IMR-90 (cell line): ENCODE results near the gene ZFTA. TPM values are rescaled to one million over a fixed set of nuclear protein-coding genes. Genes with fewer than 3 reads are reported as not detected.

Experiments used
- ATAC-seq: fragments of 200-7000 bp; cut with Tn5 transposase; 2 replicates; pipeline ENCODE4 v1.9.1; 2020; ENCODE audit warnings: low read depth, mild to moderate bottlenecking, moderate library complexity
- BruUV-seq: library from RNA; stranded (reverse); fragments of 400-500 nt; replicated peaks from 2 replicates; lab custom pipeline; 2021; lab: Mats Ljungman, UMichigan
- CTCF ChIA-PET: fragments of 300-600 bp; formaldehyde crosslinking; extraction: SDS; loops from one replicate; lab custom pipeline; 2021; ENCODE audit warnings: antibody characterized with exemption; lab: Yijun Ruan, JAX
- POLR2A ChIA-PET: fragments of 300-600 bp; sonication (Branson Sonifier 250); formaldehyde crosslinking; loops from one replicate; lab custom pipeline; 2022; ENCODE audit warnings: antibody characterized with exemption; ENCODE audit not compliant: unreplicated experiment; lab: Charles Lee
- DNase-seq: peaks from one replicate; pipeline ENCODE4 v3.0.0; 2013
- H2AFZ ChIP-seq: replicated peaks from 2 replicates; pipeline ENCODE3; 2013; ENCODE audit warnings: low read length, mild to moderate bottlenecking; ENCODE audit not compliant: poor library complexity
- H2AK5ac ChIP-seq: 2 replicates; pipeline ENCODE4 v1.6.1; 2013; ENCODE audit warnings: low read depth, low read length, inconsistent platforms
- H2AK9ac ChIP-seq: replicated peaks from 2 replicates; pipeline ENCODE3; 2013; ENCODE audit warnings: mild to moderate bottlenecking, low read depth, low read length, moderate library complexity; ENCODE audit not compliant: poor library complexity
- H2BK120ac ChIP-seq: 2 replicates; pipeline ENCODE4 v1.6.1; 2013; ENCODE audit warnings: low read depth, low read length, inconsistent platforms
- H2BK15ac ChIP-seq: 3 replicates; pipeline ENCODE4 v1.6.1; 2013; ENCODE audit warnings: low read depth, low read length, inconsistent platforms
- H2BK20ac ChIP-seq: 2 replicates; pipeline ENCODE4 v1.6.1; 2013; ENCODE audit warnings: low read depth, mild to moderate bottlenecking, inconsistent platforms, low read length, moderate library complexity
- H2BK5ac ChIP-seq: 2 replicates; pipeline ENCODE4 v1.6.1; 2013; ENCODE audit warnings: mild to moderate bottlenecking, low read depth, low read length, inconsistent platforms; ENCODE audit not compliant: poor library complexity, severe bottlenecking
- H3K14ac ChIP-seq: replicated peaks from 2 replicates; pipeline ENCODE4 v1.6.1; 2013; ENCODE audit warnings: low read depth, low read length, inconsistent platforms
- H3K18ac ChIP-seq: 2 replicates; pipeline ENCODE4 v1.6.1; 2013; ENCODE audit warnings: low read depth, low read length, control low read depth
- H3K23ac ChIP-seq: 2 replicates; pipeline ENCODE4 v1.6.1; 2013; ENCODE audit warnings: low read depth, low read length, inconsistent platforms
- H3K27ac ChIP-seq: 2 replicates; pipeline ENCODE4 v1.5.1; 2013; ENCODE audit warnings: mild to moderate bottlenecking, control low read depth, low read length; ENCODE audit not compliant: insufficient read depth
- H3K27me3 ChIP-seq: 2 replicates; pipeline ENCODE4 v1.6.1; 2013; ENCODE audit warnings: low read length; ENCODE audit not compliant: control insufficient read depth, insufficient read depth
- H3K36me3 ChIP-seq: 2 replicates; pipeline ENCODE4 v1.6.1; 2013; ENCODE audit warnings: low read length, mixed read lengths; ENCODE audit not compliant: control insufficient read depth, insufficient read depth
- H3K4ac ChIP-seq: 2 replicates; pipeline ENCODE4 v1.6.1; 2013; ENCODE audit warnings: low read depth, low read length, inconsistent platforms
- H3K4me1 ChIP-seq: 2 replicates; pipeline ENCODE4 v1.6.1; 2013; ENCODE audit warnings: low read length, mixed read lengths; ENCODE audit not compliant: control insufficient read depth, insufficient read depth
- H3K4me2 ChIP-seq: 2 replicates; pipeline ENCODE4 v1.6.1; 2013; ENCODE audit warnings: low read depth, mild to moderate bottlenecking, control low read depth, low read length, moderate library complexity
- H3K4me3 ChIP-seq: 2 replicates; pipeline ENCODE4 v1.5.1; 2013; ENCODE audit warnings: low read depth, mild to moderate bottlenecking, control low read depth, low read length, moderate library complexity; ENCODE audit not compliant: insufficient read depth
- H3K56ac ChIP-seq: 2 replicates; pipeline ENCODE4 v1.6.1; 2013; ENCODE audit warnings: low read length, inconsistent platforms; ENCODE audit not compliant: insufficient read depth; ENCODE audit errors: extremely low read depth
- H3K79me1 ChIP-seq, 2 experiments: 2 replicates each; pipeline ENCODE4 v1.6.1; 2013; ENCODE audit warnings: low read length in 2 of 2, inconsistent platforms in 1 of 2, low read depth in 1 of 2
- H3K9ac ChIP-seq: 2 replicates; pipeline ENCODE4 v1.6.1; 2013; ENCODE audit warnings: low read depth, low read length, control low read depth
- H3K9me1 ChIP-seq: 2 replicates; pipeline ENCODE4 v1.6.1; 2013; ENCODE audit warnings: low read length, inconsistent platforms; ENCODE audit not compliant: insufficient read depth
- H3K9me3 ChIP-seq: 2 replicates; pipeline ENCODE4 v1.6.1; 2013; ENCODE audit warnings: low read length; ENCODE audit not compliant: control insufficient read depth, insufficient read depth
- H4K20me1 ChIP-seq: 2 replicates; pipeline ENCODE4 v1.6.1; 2013; ENCODE audit warnings: low read length, inconsistent platforms; ENCODE audit not compliant: insufficient read depth
- H4K5ac ChIP-seq: 2 replicates; pipeline ENCODE4 v1.6.1; 2013; ENCODE audit warnings: mild to moderate bottlenecking, low read depth, low read length, control low read depth
- H4K8ac ChIP-seq, 2 experiments: 2 replicates each; pipeline ENCODE4 v1.6.1; 2013; ENCODE audit warnings: low read depth in 2 of 2, low read length in 2 of 2, control low read depth in 1 of 2, inconsistent platforms in 1 of 2
- H4K91ac ChIP-seq: 2 replicates; pipeline ENCODE4 v1.6.1; 2013; ENCODE audit warnings: low read depth, low read length, inconsistent platforms; ENCODE audit not compliant: insufficient read depth
- FOS ChIP-seq: fragments of 150-350 bp; IDR thresholded peaks from 2 replicates; pipeline ENCODE4 v1.6.1; 2016; ENCODE audit warnings: low read depth, low read length
- MAFK ChIP-seq: IDR thresholded peaks from 2 replicates; pipeline ENCODE4 v1.6.1; 2012; ENCODE audit warnings: low read depth, low read length, improper control_type of control experiment
- MAZ ChIP-seq: IDR thresholded peaks from 2 replicates; pipeline ENCODE4 v1.6.1; 2012; ENCODE audit warnings: low read depth, mild to moderate bottlenecking, low read length, improper control_type of control experiment, moderate library complexity, borderline replicate concordance
- RAD21 ChIP-seq: IDR thresholded peaks from 2 replicates; pipeline ENCODE4 v1.6.1; 2012; ENCODE audit warnings: low read length, improper control_type of control experiment
- RCOR1 ChIP-seq: IDR thresholded peaks from 2 replicates; pipeline ENCODE4 v1.6.1; 2012; ENCODE audit warnings: mild to moderate bottlenecking, low read length, improper control_type of control experiment; ENCODE audit not compliant: insufficient replicate concordance
- WGBS, 2 experiments: methylation state at CpG; one replicate each; pipeline versions ENCODE4 v1.1.5 to v1.1.7; 2013; ENCODE audit warnings: missing lambda C conversion rate in 2 of 2; ENCODE audit not compliant: insufficient read length in 1 of 2; ENCODE audit errors: extremely low coverage in 2 of 2; 5-methylcytosine and 5-hydroxymethylcytosine counted together
- dilution Hi-C: fragments of 300-500 bp; cut with HindIII; formaldehyde crosslinking; loops from one replicate; pipeline ENCODE4 v1.14.3; 2018; ENCODE audit warnings: low sequenced_read_pairs; ENCODE audit not compliant: unreplicated experiment
- in situ Hi-C: fragments of 300-500 bp; cut with MboI; formaldehyde crosslinking; loops from 3 replicates; pipeline ENCODE4 v1.14.3; 2019; ENCODE audit warnings: low sequenced_read_pairs, inconsistent platforms, mixed read lengths
- intact Hi-C: fragments of 100-400 bp; cut with micrococcal nuclease; formaldehyde crosslinking; loops from 2 replicates; pipeline ENCODE4 v1.10.0; 2022
- polyA plus RNA-seq, 3 experiments: library from polyadenylated mRNA; depleted of rRNA; stranded (reverse); fragments of >200 nt; gene quantifications; 2 replicates each; pipeline ENCODE4 v1.2.3, GENCODE V29; 2012; ENCODE audit warnings: low replicate concordance in 1 of 3
- total RNA-seq: library from RNA; depleted of rRNA; stranded (reverse); fragments of >200 nt; gene quantifications from 2 replicates; pipeline ENCODE4 v1.2.3, GENCODE V29; 2012
- TF ChIP-seq, protein P1 (sequence below): fragments of 150-350 bp; IDR thresholded peaks from 2 replicates; pipeline ENCODE4 v1.6.1; 2017; ENCODE audit warnings: mild to moderate bottlenecking, antibody characterized with exemption, low read length, low read depth
- TF ChIP-seq, protein P2 (sequence below): fragments of 150-350 bp; IDR thresholded peaks from 2 replicates; pipeline ENCODE4 v1.6.1; 2016; ENCODE audit warnings: low read depth, mild to moderate bottlenecking, low read length, moderate library complexity, borderline replicate concordance

The ZFTA gene
- total and polyA plus RNA-seq, 2 of the 4 experiments (the other 2 are of a cell fraction), result 5.4 to 8.1 TPM

DNA sequence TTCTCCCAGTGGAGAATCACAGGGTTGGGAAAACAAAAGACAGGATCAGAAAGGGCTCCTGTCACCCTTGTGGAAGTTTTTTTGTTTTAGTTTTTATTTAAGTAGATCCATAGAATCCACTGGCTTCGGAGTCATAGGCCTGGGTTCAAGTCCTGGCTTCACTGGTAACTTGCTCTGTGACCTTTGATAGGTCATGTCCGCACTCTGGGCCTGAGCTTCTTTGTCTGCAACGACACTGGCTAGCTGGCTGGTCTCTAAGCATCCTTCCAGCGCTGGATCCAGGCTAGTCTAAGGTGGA lies 1.4 kb downstream of the ZFTA start:
- Histone ChIP-seq H3K9me1 (peaks cover 7% of the 10 kb centered on the region), H2BK5ac (no peak overlapping the region), H3K14ac (0 out of 2 replicates have a peak overlapping the region, but pooled peaks have one; percentile 1), H3K4ac (peak overlapping the region; percentile 6), H3K9me3 (no peaks in the 10 kb centered on the region), H3K27ac (peak overlapping the region; percentile 11; the same call in 1 of the 2 replicates), H3K27me3 (no peaks in the 10 kb centered on the region), H3K9ac (peak overlapping the region; percentile 48), H2AFZ (no peak overlapping the region), H2BK120ac (no peak overlapping the region), H2AK9ac (peak overlapping the region; percentile 84), H3K79me1 (peaks cover 7 to 35% of the 10 kb centered on the region in 2 experiments), H3K56ac (no peak overlapping the region), H3K4me2 (peak overlapping the region; percentile 75), H3K4me3 (peak overlapping the region; percentile 59), H2BK15ac (no peak overlapping the region), H2AK5ac (peak overlapping the region; percentile 7; the same call in 1 of the 2 replicates), H4K20me1 (peaks cover 25% of the 10 kb centered on the region), H2BK20ac (no peak overlapping the region), H3K4me1 (peaks cover 15% of the 10 kb centered on the region), H3K23ac (peak overlapping the region; percentile 5; the same call in 1 of the 2 replicates), H3K36me3 (peaks cover 21% of the 10 kb centered on the region), H3K18ac (no peak overlapping the region), H4K5ac (no peak overlapping the region), H4K8ac (no peak overlapping the region; a peak in 1 of 4 replicates), H4K91ac (no peak overlapping the region)
- in situ Hi-C loops, result loop anchor here (10.0 kb wide), 1 partner anchor 178 kb away; no protein-coding TSS in a partner anchor
- 0% methylated on average over 3 of the region's 4 CpGs; no CpG with 5 or more reads in 1 of the 2 experiments for WGBS, 2 experiments
- BruUV-seq, result no TSS peak
- TF ChIP-seq FOS (no peak), MAFK (no peak), RCOR1 (no peak), RAD21 (no peak), MAZ (no peak)
- TF ChIP-seq, protein P1, sequence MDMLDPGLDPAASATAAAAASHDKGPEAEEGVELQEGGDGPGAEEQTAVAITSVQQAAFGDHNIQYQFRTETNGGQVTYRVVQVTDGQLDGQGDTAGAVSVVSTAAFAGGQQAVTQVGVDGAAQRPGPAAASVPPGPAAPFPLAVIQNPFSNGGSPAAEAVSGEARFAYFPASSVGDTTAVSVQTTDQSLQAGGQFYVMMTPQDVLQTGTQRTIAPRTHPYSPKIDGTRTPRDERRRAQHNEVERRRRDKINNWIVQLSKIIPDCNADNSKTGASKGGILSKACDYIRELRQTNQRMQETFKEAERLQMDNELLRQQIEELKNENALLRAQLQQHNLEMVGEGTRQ, result no peak
- TF ChIP-seq, protein P2, sequence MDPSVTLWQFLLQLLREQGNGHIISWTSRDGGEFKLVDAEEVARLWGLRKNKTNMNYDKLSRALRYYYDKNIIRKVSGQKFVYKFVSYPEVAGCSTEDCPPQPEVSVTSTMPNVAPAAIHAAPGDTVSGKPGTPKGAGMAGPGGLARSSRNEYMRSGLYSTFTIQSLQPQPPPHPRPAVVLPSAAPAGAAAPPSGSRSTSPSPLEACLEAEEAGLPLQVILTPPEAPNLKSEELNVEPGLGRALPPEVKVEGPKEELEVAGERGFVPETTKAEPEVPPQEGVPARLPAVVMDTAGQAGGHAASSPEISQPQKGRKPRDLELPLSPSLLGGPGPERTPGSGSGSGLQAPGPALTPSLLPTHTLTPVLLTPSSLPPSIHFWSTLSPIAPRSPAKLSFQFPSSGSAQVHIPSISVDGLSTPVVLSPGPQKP, result no peak
- no peak; the same call in 1 of the 2 replicates for ATAC-seq
- POLR2A ChIA-PET, result interaction anchor here (0.6 kb wide), 1 partner anchor 1468 kb away, joined by 8 read pairs; the partner anchor contains the start of gene SCGB1D4
- CTCF ChIA-PET, result interaction anchor here (1.2 to 1.7 kb wide), 4 partner anchors 69 to 179 kb away, joined by 4 to 5 read pairs (median 4); partner anchors contain the start of genes ATL3 and MARK2
- dilution Hi-C loops, result no loop called here
- intact Hi-C loops, result no loop called here
- no peak for DNase-seq
